Smooth muscle cell (in vitro differentiated cells): Measurements from ENCODE around the gene PRCD. TPM values are rescaled to one million over a fixed set of nuclear protein-coding genes. Genes with fewer than 3 reads are reported as not detected.
"Not testable (repeated sequence)": the region's sequence is repeated elsewhere in the genome, so short reads cannot be mapped to it uniquely, and the experiment has no call there.

Source experiments
- DNase-seq: peaks from one replicate; lab custom pipeline; 2025; ENCODE audit not compliant: unreplicated experiment; lab: John Stamatoyannopoulos, UW
- H2AFZ ChIP-seq: fragments of 200-600 bp; sonication (generic); 2 replicates; pipeline ENCODE4 v1.6.0; 2016; ENCODE audit warnings: antibody characterized with exemption, low read depth, mild to moderate bottlenecking
- H3F3A ChIP-seq: fragments of 200-600 bp; sonication (generic); 2 replicates; pipeline ENCODE4 v1.6.0; 2017; ENCODE audit warnings: antibody characterized with exemption, low read depth
- H3K27ac ChIP-seq: fragments of 200-600 bp; sonication (generic); 2 replicates; pipeline ENCODE4 v1.5.1; 2016; ENCODE audit warnings: low read depth, mild to moderate bottlenecking
- H3K27me3 ChIP-seq: fragments of 200-600 bp; sonication (generic); 2 replicates; pipeline ENCODE4 v1.6.1; 2016; ENCODE audit warnings: low read depth, mild to moderate bottlenecking
- H3K36me3 ChIP-seq: fragments of 200-600 bp; sonication (generic); 2 replicates; pipeline ENCODE4 v1.5.1; 2016; ENCODE audit warnings: low read depth
- H3K4me1 ChIP-seq: fragments of 200-600 bp; sonication (generic); 2 replicates; pipeline ENCODE4 v1.5.1; 2016; ENCODE audit warnings: low read depth
- H3K4me2 ChIP-seq: fragments of 200-600 bp; sonication (generic); 2 replicates; pipeline ENCODE4 v1.6.0; 2016; ENCODE audit warnings: mild to moderate bottlenecking
- H3K4me3 ChIP-seq: fragments of 200-600 bp; sonication (generic); 2 replicates; pipeline ENCODE4 v1.5.1; 2016; ENCODE audit warnings: mild to moderate bottlenecking
- H3K79me2 ChIP-seq: fragments of 200-600 bp; sonication (generic); 2 replicates; pipeline ENCODE4 v1.6.0; 2016; ENCODE audit warnings: low read depth, mild to moderate bottlenecking
- H3K9ac ChIP-seq: fragments of 200-600 bp; sonication (generic); 2 replicates; pipeline ENCODE4 v1.6.0; 2016; ENCODE audit warnings: low read depth
- H3K9me3 ChIP-seq: fragments of 200-600 bp; sonication (generic); replicated peaks from 2 replicates; pipeline ENCODE4 v1.5.1; 2016; ENCODE audit warnings: low read depth
- H4K20me1 ChIP-seq: fragments of 200-600 bp; sonication (generic); 2 replicates; pipeline ENCODE4 v1.6.0; 2016; ENCODE audit warnings: low read depth
- CTCF ChIP-seq: fragments of 200-600 bp; sonication (generic); IDR thresholded peaks from 2 replicates; pipeline ENCODE4 v1.5.1; 2017; ENCODE audit warnings: borderline replicate concordance, mild to moderate bottlenecking, antibody characterized with exemption; ENCODE audit not compliant: insufficient read depth, poor library complexity, severe bottlenecking
- WGBS: methylation state at CpG from one replicate; pipeline ENCODE4 v1.1.7; 2016; ENCODE audit warnings: low lambda C conversion rate; 5-methylcytosine and 5-hydroxymethylcytosine counted together
- polyA plus RNA-seq: library from polyadenylated mRNA; unstranded; fragments of >200 nt; fragmentation: Nextera tagmentation; extraction: Ambion mirVana; gene quantifications from 2 replicates; pipeline ENCODE4 v1.2.1, GENCODE V29; 2016
- total RNA-seq: library from RNA; depleted of rRNA; stranded (reverse); fragments of >200 nt; gene quantifications from 2 replicates; pipeline ENCODE4 v1.2.3, GENCODE V29; 2014

Gene PRCD
- total and polyA plus RNA-seq, 2 experiments from 2014 or later, result 0.31 to 5.8 TPM

GRCh38 chr17:76512366-76513305 lies 27.2 kb upstream of the PRCD start:
- H3K4me3 ChIP-seq, result no peak overlapping the region
- no peak overlapping the region for H3K4me2 ChIP-seq
- H3K79me2 ChIP-seq, result no peaks in the 10 kb centered on the region
- H2AFZ ChIP-seq, result no peak overlapping the region
- DNase-seq, result no peak
- peaks cover 1% of the 10 kb centered on the region for H3K27me3 ChIP-seq
- WGBS, result 86% methylated on average over 22 of the region's 22 CpGs
- no peaks in the 10 kb centered on the region for H3K9me3 ChIP-seq
- no peaks in the 10 kb centered on the region for H3K4me1 ChIP-seq
- no peaks in the 10 kb centered on the region for H3K36me3 ChIP-seq
- no peak overlapping the region for H3K27ac ChIP-seq
- H3F3A ChIP-seq, result no peaks in the 10 kb centered on the region
- H4K20me1 ChIP-seq, result no peaks in the 10 kb centered on the region
- TF ChIP-seq CTCF, result no peak
- H3K9ac ChIP-seq, result no peak overlapping the region

- 58% methylated on average over 6 of the region's 6 CpGs for WGBS
- TF ChIP-seq CTCF, result no peak
- Histone ChIP-seq H3K4me3 (no peak overlapping the region), H4K20me1 (no peaks in the 10 kb centered on the region), H3K4me1 (no peaks in the 10 kb centered on the region), H3K4me2 (no peak overlapping the region), H2AFZ (no peak overlapping the region), H3F3A (no peaks in the 10 kb centered on the region), H3K36me3 (no peaks in the 10 kb centered on the region), H3K27me3 (no peaks in the 10 kb centered on the region), H3K9me3 (no peaks in the 10 kb centered on the region), H3K79me2 (no peaks in the 10 kb centered on the region), H3K27ac (no peak overlapping the region), H3K9ac (no peak overlapping the region)
- DNase-seq, result no peak
These were observed 26.5 kb upstream of the PRCD start for GRCh38 chr17:76513306-76513692.

DNA sequence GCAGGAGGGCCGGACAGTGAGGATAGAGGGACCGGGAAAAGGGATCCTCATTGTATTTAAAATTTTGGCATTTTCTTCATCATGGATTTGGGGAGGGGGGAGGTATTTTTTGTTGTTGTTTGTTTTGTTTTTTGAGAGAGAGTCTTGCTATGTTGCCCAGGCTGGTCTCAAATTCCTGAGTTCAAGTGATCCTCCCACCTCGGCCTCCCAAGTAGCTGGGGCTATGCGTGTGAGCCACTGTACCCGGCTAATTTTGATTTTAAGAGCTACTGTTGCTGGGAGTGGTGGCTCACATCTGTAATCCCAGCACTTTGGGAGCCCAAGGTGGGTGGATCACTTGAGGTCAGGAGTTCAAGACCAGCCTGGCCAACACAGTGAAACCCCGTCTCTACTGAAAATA lies 25.5 kb upstream of the PRCD start:
- not testable (repeated sequence) for H3F3A ChIP-seq, H3K4me3 ChIP-seq, H3K9ac ChIP-seq, H3K9me3 ChIP-seq, H3K36me3 ChIP-seq, H3K79me2 ChIP-seq, H3K27ac ChIP-seq, H3K27me3 ChIP-seq, H2AFZ ChIP-seq, H4K20me1 ChIP-seq, H3K4me2 ChIP-seq, DNase-seq, H3K4me1 ChIP-seq
- 94% methylated on average over 6 of the region's 6 CpGs for WGBS

- Histone ChIP-seq H3K36me3 (no peaks in the 10 kb centered on the region), H3K9me3 (no peaks in the 10 kb centered on the region), H3K27me3 (no peaks in the 10 kb centered on the region), H3K9ac (peak overlapping the region; percentile 42), H3K27ac (peak overlapping the region; percentile 91), H2AFZ (no peak overlapping the region), H4K20me1 (no peaks in the 10 kb centered on the region), H3K4me1 (no peaks in the 10 kb centered on the region), H3F3A (no peaks in the 10 kb centered on the region), H3K4me3 (no peak overlapping the region), H3K4me2 (peak overlapping the region; percentile 69), H3K79me2 (no peaks in the 10 kb centered on the region)
- TF ChIP-seq CTCF, result no peak
- 47% methylated on average over 22 of the region's 22 CpGs for WGBS
- peak; percentile 22 for DNase-seq
These were observed 24.4 kb upstream of the PRCD start for GRCh38 chr17:76515274-76515949.
